8988T (cell line): ENCODE data around the gene FAM186B.
"Not testable (repeated sequence)": the region's sequence is repeated elsewhere in the genome, so short reads cannot be mapped to it uniquely, and the experiment has no call there.

Experiments
- DNase-seq: peaks from one replicate; pipeline ENCODE4 v3.0.0; 2011

The FAM186B gene

GRCh38 chr12:49605539-49605938 is at the start of gene FAM186B:
FAM186B (minus strand) TSS chr12:49605639; CDS start chr12:49605477, 162 bp downstream.
- not testable (repeated sequence) for DNase-seq

GRCh38 chr12:49654715-49655114 is 49.3 kb upstream of the FAM186B start:
- DNase-seq, result no peak

GRCh38 chr12:49652921-49653520 is 47.6 kb upstream of the FAM186B start:
- no peak for DNase-seq

DNA sequence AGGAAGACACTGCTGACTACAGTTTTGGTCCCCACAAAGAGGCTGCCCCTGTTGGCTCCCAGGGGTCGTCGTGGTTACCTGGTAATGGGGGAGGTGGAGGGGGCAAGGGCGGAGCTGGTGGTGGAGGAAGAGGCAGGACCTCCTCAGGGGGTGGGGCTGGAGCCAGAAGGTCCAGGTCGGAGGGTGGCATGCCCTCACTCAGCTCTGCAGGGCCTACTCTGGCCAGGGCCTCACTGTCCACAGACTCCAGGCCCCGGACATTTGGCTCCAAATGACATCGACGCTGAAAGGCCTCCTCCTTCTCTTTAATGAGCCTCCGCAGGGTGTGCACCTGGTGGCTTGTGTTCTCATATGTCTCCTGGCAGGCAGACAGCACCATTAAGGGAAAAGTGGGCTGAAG is 46.4 kb upstream of the FAM186B start:
- no peak for DNase-seq

DNA sequence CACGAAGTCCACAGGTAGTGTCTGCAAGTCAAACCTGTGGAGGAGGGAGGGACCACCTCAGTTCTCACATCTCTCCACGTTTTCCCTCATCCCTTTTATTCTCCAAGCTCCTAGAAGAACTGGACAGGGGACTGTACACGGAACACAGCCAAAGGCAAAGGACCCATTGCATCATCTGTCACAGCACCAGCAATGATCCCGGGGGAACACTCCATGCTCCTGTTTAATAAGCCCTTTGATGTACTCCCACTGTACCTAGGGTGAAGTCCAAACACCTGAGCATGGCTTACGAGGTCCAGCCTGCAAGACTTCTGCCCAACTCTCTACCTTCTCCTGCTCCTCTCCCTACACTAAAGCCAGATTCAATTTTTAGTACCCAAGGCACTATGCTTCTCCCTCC is 44.5 kb upstream of the FAM186B start:
- no peak for DNase-seq

- DNase-seq, result no peak
These were observed 44.0 kb upstream of the FAM186B start for GRCh38 chr12:49649445-49649844.

DNA sequence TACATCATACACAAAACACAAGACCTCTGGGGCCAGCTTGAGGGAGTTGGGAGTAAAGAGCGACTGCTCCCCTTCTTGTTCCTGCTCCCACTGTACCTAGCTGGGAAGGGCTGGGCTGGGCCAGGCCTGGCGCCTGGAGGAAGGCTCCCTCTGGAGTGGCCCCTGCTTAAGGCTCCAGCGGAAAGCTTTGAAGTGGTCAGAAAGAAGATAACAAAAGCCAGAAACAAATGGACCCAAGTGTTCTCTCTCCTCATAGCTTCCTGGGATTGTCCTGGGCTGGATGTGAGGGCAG is 43.2 kb upstream of the FAM186B start:
- no peak for DNase-seq

DNA sequence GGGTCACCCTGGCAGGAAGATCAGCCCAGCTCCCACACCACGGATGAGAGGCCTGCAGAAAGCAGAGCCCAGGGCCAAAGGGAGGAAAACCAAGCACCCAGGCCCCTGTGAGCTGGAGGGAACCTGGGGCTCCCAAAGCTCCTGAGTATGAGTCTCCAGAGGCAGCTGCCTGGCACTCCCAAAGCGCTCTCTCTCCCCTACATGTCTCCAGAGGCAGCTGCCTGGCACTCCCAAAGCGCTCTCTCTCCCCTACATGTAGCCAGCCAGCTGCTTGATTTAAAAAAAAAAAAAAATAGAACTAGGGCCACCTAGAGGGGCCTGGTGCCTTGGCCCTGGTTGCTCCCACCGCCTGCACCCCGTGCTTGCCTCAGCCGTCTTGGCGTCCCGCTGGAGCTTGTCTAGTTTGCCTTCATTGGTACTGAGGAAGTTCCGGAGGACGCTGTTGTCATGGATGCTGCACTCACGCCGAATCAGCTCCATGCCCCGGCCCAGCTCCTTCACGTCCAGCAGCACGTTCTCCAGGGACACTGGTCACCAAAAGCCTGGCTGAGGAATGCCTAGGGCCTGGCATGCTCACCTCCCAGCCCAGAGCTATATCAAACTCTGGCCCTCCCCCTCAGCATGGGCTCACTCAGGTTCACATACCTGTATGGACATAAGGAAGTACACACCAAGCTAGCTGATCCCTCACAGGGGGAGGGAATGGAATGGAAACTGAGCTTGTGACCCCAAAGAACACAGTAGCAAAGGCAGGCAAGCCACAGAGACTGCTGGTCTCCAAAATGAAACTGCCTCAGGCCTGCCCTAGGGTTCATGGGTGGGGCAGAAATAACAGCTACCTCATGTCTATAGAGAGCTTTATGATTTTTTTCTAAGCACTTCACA is 42.6 kb upstream of the FAM186B start:
- DNase-seq, result no peak

DNA sequence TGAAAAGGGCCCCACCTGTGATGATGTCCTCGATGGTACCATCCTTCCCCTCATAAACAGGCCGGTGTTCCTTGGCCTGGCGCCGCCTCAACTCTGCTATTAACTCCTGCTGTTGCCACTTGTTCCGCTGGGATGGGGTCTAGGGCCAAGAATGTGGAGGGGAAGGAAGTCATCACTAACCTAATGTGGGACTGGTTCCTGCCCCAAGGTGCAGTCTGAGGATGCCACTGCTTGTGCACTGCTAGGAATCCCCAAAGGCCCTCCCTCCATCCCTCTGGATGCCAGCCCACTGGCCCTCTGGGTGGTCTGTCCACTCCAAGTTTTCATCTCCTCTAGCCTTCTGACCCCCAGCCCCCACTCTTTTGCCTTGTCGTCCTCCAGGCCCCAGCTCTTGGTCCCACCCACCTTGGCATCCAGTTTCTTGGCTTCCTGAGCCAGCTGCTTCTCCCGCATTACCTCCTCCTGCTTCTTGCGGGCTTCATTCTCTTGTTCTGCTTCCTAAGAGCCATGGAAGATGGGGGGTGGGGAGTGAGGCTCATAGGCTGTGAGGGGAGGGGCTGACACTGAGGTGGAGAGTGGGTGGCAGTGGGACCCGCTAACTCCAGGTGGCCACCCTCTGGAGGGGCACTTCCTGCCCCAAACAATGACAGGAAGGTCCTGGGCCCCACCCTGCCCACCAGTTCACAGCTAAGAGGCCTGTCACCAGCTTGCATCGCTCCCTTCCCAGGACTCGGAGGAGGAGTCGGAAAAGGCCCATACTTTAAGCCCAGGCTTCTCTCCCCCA is 41.6 kb upstream of the FAM186B start:
- no peak for DNase-seq

- no peak for DNase-seq
These were observed 40.9 kb upstream of the FAM186B start for GRCh38 chr12:49646331-49646830.

- DNase-seq, result no peak
These were observed 40.0 kb upstream of the FAM186B start for GRCh38 chr12:49645146-49646039.

DNA sequence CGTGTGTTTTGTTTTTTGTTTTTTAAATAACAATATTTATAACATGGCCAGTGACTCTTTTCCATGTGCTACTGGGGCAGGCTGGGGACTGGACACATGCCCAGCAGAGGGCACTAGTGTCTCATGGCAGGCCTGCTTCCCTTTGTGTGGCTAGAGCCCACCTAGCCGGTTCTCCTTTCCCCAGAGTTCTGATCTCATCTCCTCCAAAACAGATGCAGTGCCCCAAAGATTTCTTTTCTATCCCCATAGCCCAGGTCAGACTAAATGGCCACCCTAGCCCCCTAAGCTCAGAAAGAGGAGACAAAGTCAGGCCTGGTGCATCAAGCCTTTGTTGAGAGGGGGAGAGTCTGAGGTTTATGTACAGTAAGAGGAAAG is 39.2 kb upstream of the FAM186B start:
- DNase-seq, result peak; percentile 95

GRCh38 chr12:49643961-49644619 is 38.7 kb upstream of the FAM186B start:
- no peak for DNase-seq

- DNase-seq, result no peak
These were observed 37.7 kb upstream of the FAM186B start for GRCh38 chr12:49643135-49643534.

GRCh38 chr12:49642370-49642802 is 36.9 kb upstream of the FAM186B start:
- no peak for DNase-seq

DNA sequence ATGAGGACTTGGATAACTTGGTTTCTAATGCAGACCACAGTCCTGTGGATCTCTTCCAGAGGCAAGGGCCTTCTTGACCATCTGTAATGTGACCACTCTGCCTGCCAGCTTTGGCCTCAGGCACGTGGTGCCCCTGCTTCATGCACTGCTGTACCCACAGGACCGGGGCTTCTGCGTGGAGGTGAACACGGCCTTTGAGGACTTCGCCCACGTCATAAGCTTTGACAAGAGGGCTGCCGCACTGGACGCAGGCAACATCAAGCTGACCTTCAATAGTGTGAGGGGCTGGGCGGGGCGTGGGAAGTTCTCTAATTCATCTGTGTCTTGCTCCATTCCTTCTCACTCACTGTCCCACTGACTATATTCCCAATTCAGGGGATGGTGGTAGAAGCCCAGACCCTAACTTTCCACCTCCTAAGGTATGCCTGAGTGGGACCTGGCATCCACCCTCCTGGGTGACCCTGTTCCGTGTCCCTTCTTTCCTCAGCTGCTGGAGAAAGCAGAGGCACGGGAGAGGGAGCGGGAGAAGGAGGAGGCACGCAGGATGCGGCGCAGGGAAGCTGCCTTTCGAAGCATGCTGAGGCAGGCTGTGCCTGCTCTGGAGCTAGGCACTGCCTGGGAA is 36.4 kb upstream of the FAM186B start:
- DNase-seq, result no peak

DNA sequence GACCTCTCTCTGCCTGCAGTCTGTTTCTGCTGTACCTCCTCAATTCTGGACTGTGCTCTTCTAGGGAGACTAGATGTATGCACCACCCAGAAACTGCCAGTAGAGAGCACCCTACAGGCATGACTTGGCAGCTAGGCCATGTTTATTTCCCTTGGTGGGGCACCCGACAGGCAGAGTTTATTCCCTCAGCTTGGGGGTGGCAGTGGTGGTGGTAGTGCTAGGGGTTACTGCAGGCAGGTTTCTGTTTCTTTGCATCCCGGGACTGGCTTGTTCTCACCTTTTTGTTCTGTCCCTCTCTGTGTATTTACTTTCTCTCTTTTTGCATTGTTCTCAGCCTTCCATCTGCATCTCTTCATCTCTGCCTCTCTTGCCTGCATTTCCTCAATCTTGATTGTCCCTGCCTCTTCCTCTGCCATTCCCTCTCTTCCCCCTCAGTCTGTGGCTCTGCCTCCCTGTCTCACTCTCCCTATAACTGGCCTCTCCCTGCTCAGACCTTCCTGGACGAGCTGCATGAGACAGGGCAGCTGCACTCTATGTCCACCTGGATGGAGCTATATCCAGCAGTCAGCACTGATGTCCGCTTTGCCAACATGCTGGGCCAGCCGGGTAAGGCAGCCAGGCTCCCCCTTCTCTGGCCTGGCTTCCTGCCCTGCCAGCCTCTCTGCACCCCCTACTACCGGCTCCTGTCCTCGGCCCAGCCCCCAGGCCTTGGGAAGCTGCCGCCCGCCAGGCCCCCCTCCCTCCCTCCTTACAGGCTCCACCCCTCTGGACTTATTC is 31.7 kb upstream of the FAM186B start:
- peak; percentile 76 for DNase-seq

DNA sequence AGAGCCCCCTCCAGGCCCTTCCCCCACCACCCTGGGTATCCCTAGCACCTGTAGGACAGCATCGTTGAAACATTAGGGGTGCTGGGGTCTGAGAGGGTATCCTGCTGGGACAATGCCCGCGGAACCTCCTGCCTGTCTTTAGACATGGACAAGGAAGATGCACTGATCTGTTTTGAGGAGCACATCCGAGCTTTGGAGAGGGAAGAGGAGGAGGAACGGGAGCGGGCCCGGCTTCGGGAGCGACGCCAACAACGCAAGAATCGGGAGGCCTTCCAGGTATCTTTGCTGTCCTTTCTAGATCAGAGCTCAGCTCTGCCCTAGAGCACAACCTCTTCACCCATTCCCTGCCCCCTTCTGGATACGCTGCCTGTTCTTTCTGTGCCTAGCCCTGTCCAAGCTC is 31.1 kb upstream of the FAM186B start:
- no peak for DNase-seq

DNA sequence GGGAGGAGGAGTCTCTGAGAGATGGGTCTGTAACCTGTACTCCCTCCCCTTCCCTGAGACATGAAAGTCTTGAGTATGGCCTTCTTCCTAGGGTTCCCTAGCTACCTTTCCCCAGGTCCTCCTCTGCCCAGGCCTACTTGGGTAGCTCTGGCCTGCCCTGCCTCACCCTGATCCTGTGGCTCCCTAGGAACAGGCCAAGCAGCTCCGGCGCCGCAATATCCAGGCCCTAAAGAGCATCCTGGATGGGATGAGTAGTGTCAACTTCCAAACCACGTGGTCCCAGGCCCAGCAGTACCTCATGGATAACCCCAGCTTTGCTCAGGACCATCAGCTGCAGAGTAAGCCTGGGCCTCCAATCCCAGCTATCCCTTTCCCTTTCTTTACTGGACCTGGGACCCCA is 30.2 kb upstream of the FAM186B start:
- DNase-seq, result no peak

GRCh38 chr12:49635036-49635435 is 29.6 kb upstream of the FAM186B start:
- no peak for DNase-seq
